ENCODE results near the gene PPP1R3G.

- TF ChIP-seq POLR2AphosphoS5 (IDR thresholded peaks at IDR 0.05; ENCODE audit: low read depth, low read length) (no peak), TAF1 (IDR thresholded peaks at IDR 0.05; ENCODE audit: borderline replicate concordance, insufficient read depth, low read length) (no peak)
Measured at GRCh38 chr6:5045416-5045815, 39.7 kb upstream of the PPP1R3G start.

Measured in PFSK-1 (cell line).